ENCODE results near the gene IDH2.

IDH2 gene

DNA sequence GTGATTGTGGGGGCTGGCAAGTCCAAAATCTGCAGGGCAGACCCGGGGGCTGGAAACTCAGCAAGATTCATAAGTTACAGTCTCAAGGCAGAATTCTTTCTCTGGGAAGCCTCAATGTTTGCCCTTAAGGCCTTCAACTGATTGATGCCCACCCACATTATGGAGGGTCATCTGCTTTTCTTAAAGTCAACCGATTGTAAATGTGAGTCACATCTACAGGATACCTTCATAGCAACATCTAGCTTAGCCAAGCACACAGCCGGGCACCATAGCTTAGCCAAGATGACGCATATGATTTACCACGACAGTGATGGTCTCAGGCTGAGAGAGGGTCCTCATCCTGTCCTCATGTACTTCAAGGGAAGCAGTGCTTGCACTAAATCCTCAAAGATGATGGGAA lies 43.5 kb downstream of the IDH2 start:
- no peak for DNase-seq
- TF ChIP-seq POLR2A (IDR thresholded peaks at IDR 0.05; ENCODE audit: low read length) (no peak), GATA1 (IDR thresholded peaks at IDR 0.05; ENCODE audit: low read depth, low read length) (no peak)

DNA sequence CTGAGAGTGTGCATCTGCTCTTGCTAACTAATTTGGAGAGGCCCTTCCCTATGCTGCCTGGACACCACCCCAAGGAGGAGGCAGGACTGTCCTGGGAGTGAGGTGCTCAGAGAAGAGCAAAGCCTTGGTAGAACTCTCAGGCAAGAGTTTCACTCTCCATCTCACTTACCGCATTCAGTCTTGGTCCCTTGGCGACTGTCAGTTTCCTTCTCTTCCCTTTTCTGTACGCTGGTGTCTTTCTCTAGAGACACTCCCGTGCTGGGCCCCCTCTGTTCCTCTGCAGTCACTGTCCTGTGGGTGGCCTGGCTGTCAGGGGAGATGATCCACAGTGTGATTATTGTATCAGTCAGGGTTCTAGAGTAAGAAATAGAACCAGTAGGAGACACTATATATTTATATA lies 44.0 kb downstream of the IDH2 start:
- DNase-seq = no peak
- TF ChIP-seq POLR2A (IDR thresholded peaks at IDR 0.05; ENCODE audit: low read length) (no peak), GATA1 (IDR thresholded peaks at IDR 0.05; ENCODE audit: low read depth, low read length) (no peak)

DNA sequence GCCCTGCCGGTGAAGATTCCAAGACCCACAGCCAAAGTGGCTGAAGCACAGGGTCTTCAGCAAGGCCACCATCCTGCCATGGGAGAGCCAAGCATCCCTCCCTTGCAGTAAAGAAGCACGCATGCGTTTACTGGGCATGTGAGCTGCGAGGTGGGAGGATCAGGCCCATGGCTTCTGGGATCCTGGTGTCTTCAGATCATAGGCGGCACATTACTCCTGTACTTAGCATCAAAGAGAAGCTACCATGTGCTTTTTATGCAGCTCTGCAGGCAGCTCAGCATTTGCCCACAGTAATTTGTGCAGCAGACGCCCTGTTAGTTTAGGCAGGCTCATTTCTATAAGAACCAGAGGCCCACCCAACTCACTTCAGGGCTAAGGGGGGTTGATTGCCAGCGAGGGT lies 45.7 kb downstream of the IDH2 start:
- TF ChIP-seq GATA1 (IDR thresholded peaks at IDR 0.05; ENCODE audit: low read depth, low read length) (no peak), POLR2A (IDR thresholded peaks at IDR 0.05; ENCODE audit: low read length) (no peak)

DNA sequence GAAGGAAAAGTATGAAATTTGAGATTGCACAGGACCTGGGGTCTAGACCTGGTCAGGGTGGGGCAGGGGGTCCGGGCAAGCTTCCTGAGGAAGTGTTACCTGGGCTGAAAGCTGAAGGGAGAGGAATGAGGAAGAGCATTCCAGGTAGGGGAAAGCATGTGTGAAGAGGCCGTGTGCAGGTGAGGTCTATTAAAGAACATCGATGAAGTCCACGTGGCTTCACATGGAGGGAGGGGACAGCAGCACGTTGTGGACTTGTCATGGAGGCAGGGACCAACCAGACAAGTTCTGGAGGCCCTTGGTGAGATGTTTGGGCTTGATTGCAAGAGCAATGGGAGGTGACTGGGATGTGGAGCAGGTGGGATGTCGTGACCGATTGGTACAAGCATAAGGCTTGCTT lies 47.1 kb downstream of the IDH2 start:
- TF ChIP-seq POLR2A (IDR thresholded peaks at IDR 0.05; ENCODE audit: low read length) = no peak
- no peak for TF ChIP-seq GATA1 (IDR thresholded peaks at IDR 0.05; ENCODE audit: low read depth, low read length)

More for the DNA sequence above, 45.7 kb downstream of the IDH2 start:
- DNase-seq = no peak

DNA sequence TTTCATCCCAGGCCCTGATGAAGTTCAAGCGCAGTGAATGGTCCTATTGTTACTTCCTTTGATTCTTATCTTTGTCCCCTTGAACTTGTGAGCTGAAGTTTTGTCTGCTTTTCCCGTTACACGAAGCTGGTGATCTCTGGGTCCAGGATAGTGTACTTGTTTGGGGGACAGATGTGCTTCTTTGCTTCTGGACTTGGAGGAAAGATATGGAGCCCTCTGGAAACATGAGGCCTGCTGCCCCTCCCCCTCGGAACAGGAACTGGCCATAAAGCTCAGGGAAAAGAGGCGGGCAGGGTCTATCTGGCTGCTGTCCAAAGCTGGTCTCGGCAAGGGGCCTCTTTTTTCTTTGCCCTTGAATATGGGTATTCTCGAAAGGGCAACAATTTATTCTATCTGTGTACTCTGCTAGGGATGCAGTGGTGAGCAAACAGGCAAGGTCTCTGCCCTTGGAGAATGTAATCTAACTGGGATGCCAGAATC lies 47.6 kb downstream of the IDH2 start:
- no peak for DNase-seq
- TF ChIP-seq POLR2A (IDR thresholded peaks at IDR 0.05; ENCODE audit: low read length) (no peak), GATA1 (IDR thresholded peaks at IDR 0.05; ENCODE audit: low read depth, low read length) (no peak)

More for the DNA sequence above, 47.1 kb downstream of the IDH2 start:
- no peak for DNase-seq

DNA sequence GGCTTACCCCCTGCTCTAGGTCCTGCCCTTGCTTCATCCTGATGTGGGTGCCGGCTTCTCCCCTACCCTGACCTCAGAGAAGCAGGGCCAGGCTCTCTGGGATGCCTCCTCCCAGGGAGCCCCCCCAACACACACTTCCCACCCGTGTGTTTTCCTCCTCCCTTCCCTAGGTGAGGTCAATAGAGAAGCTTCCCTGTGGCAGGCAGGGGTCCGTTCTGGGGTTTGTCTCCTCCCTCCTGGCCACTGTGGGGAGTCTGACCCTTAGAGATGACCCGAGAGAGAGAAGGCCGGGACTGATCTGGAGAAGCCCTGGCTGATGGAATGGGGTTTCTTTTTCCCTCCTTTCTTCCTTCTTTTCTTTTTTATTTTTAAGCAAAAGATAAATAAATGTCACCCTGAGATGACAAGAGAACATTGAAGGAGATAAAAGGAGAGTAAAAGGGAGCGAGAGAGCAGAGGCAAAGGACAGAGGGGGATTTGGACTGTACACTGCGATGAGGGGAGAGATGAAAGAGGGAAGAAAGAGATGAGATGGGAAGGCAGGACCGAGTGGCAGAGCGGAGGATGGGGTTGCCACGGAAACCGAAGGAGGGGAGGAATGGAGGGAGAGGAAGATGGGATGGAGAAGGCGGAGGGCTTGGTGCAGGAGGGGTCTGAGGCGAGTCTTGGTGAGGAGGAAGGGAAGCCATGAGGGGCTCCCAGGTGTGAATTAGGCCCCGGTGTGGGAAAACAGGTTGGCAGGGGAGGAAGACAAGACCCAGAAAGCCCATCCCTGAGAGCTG lies 48.4 kb downstream of the IDH2 start:
- TF ChIP-seq GATA1 (IDR thresholded peaks at IDR 0.05; ENCODE audit: low read depth, low read length) (no peak), POLR2A (IDR thresholded peaks at IDR 0.05; ENCODE audit: low read length) (no peak)
- DNase-seq = no peak

DNA sequence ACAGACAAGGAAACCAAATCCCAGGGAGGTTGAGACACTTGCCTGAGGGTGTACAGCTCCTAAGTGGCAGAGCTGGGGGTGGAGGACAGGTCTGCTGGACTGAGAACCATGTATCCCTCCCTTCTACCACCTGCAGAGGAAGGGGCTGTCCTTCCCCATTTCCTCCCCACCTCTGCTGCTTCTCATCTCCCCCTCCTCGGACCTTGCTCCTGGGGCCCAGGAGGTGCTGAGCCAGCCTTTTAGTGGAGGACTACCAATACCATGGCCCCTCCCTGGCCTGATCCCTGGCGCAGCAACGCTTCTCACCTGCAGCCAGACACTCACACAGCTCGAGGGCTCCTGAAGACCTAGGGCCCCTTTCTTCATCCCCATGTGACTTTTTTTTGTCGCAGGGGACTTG lies 50.4 kb downstream of the IDH2 start:
- DNase-seq = no peak
- TF ChIP-seq GATA1 (IDR thresholded peaks at IDR 0.05; ENCODE audit: low read depth, low read length) (no peak), POLR2A (IDR thresholded peaks at IDR 0.05; ENCODE audit: low read length) (no peak)

DNA sequence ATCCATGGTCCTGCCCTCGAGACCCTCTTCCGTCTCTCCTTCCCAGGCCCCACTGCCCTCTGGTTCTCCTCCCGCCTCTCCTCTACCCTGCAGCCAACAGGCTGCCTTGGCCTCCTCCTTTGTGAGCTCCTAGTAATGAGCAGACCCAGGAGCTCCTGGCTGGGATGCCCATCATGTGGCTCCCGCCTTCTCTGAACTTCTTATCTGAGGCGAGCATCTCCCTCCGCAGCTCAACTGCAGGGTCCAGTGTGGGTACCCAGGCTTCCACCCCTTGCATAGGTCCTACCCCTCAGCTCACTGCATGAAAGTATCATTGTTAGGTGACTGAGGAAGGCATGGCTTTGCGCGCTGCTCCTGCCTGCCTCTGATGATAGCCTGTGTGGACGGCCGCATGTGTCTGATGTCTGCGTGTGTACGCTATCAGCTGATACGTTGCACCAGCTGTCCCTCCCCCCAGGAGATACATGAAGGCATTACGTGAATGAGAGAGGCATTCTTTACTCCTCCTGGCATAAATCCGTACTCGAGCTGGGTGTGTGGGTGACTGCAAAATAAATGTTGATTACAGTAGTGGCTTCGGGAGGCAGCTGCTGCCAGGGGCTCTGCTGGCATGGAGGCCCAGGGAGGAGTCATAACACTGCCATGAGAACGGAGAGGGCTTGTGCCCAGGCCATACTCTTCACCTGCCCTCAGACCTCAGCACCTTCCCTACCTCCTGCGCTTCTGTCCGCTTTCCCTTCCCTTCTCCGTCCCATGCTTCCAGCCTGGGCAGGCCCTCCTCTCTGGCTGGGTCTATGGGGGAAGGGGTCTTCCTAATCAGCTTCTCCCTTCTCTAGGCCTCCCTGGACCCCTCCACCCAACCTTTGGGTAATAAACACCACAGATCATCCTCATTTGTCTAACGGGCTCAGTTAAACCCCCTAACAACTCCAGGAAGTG lies 52.3 kb downstream of the IDH2 start:
- DNase-seq = peak; percentile 47 to 73
- no peak for TF ChIP-seq GATA1 (IDR thresholded peaks at IDR 0.05; ENCODE audit: low read depth, low read length)
- TF ChIP-seq POLR2A (IDR thresholded peaks at IDR 0.05; ENCODE audit: low read length) = no peak

DNA sequence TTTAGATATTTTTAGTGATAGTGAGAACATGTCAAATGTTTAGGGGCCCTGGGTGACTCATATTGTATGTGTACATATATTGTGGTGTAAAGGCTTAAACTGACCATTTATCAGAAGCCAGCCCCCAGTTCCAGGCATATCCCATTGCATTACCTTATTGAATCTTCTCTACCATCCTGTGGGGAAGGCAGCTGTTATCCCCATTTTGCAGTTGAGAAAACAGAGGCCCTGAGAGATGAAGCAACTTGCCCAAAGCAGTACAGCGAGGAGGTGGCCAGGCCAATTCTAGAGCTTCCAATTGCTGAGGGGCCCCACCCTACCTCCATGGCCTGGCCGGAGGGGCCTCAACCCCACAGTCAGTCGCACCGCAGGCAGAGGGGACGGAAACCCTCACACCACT lies 53.2 kb downstream of the IDH2 start:
- no peak for DNase-seq
- TF ChIP-seq GATA1 (IDR thresholded peaks at IDR 0.05; ENCODE audit: low read depth, low read length) = no peak
- no peak for TF ChIP-seq POLR2A (IDR thresholded peaks at IDR 0.05; ENCODE audit: low read length)

DNA sequence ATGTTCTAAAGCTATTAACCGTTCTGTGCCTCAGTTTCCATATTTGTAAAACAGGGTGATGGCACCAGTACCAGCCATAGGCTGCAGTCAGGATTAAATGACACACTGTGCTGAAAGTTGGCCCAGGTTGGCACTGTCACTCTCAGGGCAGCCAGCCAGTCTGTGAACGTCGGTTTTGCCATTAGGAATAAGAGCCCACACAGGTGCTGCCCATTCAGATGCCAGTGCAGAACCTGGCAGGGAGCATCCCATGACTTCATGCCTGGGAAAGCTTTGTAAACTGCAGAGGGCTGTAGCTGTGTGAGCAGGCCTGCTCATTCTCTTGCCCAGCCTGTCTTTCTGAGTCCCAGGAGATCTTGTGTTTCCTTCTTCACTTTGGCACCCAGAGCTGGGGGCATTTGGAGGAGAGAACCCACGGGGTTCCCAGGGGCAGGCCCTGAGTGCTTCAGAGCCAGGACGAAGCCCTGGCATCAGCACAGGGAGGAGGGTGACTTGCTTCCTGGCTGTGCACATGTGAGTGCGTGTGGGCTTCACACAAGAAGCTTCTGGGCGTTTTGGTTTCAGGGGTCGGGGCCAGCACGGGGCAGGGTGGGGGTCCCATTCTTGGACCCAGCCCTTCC lies 54.2 kb downstream of the IDH2 start:
- no peak for DNase-seq
- TF ChIP-seq GATA1 (IDR thresholded peaks at IDR 0.05; ENCODE audit: low read depth, low read length) (no peak), POLR2A (IDR thresholded peaks at IDR 0.05; ENCODE audit: low read length) (no peak)

DNA sequence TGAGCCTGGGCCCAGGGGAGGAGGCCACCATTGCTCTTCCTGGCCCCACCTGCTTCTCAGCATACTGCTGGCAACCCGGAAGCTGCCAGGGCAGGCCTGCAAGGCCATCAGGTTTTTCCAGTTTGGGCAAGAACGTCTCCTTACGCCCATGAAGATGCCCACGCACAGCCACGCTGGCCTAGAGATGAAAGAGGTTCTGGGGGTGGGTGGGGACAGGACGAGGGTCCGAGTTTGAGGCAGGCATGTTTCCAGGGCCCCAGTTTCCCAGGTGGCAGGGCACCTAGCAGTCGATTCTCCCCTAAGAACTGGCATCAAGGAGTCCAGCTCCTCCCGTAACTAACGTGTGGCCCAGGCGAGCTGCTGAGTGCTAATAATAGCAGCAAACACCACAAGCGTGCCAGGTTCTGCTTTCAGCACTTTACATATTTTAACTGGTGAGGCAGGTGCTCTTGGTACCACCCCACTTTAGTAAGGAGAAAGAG lies 55.3 kb downstream of the IDH2 start:
- no peak for DNase-seq
- TF ChIP-seq GATA1 (IDR thresholded peaks at IDR 0.05; ENCODE audit: low read depth, low read length) (no peak), POLR2A (IDR thresholded peaks at IDR 0.05; ENCODE audit: low read length) (no peak)

DNA sequence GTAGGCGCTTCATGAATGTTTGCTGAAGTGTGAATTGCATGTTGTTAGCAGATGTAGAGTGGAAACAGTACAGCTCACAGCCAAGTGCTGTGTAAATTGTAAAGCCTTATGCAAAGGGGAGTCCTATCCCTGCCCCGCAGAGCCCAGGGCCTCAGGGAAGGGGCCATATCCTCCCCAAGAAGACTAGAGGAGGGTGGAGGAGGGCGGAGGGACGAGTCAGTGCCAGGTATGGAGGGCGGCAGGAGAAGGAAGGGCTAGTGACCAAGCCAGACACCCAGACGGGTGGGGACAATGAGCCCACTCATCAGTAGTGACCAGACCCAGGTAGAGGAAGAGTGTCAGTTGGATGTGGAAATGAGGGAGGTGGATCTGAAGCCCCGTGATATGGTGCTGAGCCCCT lies 56.0 kb downstream of the IDH2 start:
- no peak for TF ChIP-seq GATA1 (IDR thresholded peaks at IDR 0.05; ENCODE audit: low read depth, low read length)
- TF ChIP-seq POLR2A (IDR thresholded peaks at IDR 0.05; ENCODE audit: low read length) = no peak
- DNase-seq = no peak

DNA sequence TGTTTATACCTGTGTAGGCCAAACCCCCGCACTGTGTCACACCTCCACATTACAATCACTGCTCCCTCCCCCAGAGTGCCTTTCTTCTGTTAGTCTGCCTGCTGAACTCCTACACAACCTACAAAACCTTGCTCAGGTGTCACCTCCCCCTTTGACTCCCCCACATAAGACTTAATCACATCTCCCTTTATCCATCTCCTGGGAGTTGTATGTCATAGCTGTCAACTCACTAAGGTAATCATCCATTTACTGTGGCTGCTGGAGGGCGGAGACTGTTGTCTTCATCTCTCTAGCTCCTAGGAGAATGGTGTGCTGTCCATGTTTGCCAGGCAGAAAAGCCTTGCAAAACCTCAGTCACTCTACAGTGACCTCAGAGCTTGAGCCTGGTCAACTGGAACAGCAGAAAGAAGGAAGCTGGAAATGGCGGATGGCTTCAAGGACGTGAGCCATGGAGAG lies 57.3 kb downstream of the IDH2 start:
- no peak for DNase-seq
- no peak for TF ChIP-seq GATA1 (IDR thresholded peaks at IDR 0.05; ENCODE audit: low read depth, low read length)
- TF ChIP-seq POLR2A (IDR thresholded peaks at IDR 0.05; ENCODE audit: low read length) = no peak

DNA sequence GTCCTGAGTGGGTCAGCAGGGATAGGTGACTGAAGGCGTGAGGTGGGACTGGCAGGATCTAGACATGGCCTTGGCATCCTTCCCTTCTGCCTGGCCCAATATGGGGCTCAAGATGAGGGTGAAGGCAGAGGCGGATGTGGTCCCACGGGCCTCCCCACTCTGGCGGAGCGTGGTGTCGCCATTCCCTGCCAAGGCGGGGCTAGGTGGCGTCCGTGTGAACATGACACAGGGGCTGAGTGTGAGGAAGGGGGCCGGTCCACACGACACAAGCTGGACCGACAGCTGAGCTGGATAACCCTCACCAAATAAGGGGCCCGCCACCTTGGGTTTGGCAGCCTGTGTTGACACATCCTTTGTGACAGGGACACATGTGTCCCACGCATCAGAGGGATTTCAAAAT lies 58.1 kb downstream of the IDH2 start:
- DNase-seq = no peak
- TF ChIP-seq GATA1 (IDR thresholded peaks at IDR 0.05; ENCODE audit: low read depth, low read length) (no peak), POLR2A (IDR thresholded peaks at IDR 0.05; ENCODE audit: low read length) (no peak)

Measured in erythroblast (primary cell).